ENCODE results near the gene RPS21. TPM values are rescaled to one million over a fixed set of nuclear protein-coding genes. Genes with fewer than 3 reads are reported as not detected.
"Not testable (repeated sequence)": the region's sequence is repeated elsewhere in the genome, so short reads cannot be mapped to it uniquely, and the experiment has no call there.

Gene RPS21
- total RNA-seq, 1 donor from 2014 or later = 1,828 TPM

DNA sequence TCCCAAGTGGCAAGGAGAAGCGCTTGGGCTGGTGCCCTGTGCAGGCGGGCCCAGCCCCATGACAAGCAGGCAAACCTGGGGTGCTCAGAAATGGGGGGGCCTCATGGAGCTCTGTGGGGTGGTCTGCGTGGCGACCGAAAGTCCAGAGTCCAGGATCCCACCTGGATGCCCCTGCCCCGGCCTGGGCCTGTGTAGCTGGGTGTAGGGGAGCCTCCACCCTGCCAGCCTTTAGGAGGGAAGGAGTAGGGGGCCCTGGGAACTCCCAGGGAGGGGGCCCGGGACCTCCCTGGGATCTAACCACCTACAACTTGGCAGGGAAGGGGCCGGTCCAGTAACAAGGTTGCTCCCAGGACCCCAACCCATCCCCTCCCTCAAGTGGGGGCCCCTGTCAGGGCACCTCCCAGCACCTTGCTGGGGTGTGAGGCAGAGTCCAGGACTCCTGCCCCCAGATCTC, 15.3 kb upstream of the RPS21 start:
- no peaks in the 10 kb centered on the region for H3K27me3 ChIP-seq
- no peak overlapping the region for H3K4me3 ChIP-seq
- H3K4me1 ChIP-seq = peaks cover 28 to 66% of the 10 kb centered on the region in 2 donors
- H3K36me3 ChIP-seq = no peaks in the 10 kb centered on the region
- no peak for DNase-seq (ENCODE audit: low spot score in 2 of 2)
- TF ChIP-seq, protein P1, sequence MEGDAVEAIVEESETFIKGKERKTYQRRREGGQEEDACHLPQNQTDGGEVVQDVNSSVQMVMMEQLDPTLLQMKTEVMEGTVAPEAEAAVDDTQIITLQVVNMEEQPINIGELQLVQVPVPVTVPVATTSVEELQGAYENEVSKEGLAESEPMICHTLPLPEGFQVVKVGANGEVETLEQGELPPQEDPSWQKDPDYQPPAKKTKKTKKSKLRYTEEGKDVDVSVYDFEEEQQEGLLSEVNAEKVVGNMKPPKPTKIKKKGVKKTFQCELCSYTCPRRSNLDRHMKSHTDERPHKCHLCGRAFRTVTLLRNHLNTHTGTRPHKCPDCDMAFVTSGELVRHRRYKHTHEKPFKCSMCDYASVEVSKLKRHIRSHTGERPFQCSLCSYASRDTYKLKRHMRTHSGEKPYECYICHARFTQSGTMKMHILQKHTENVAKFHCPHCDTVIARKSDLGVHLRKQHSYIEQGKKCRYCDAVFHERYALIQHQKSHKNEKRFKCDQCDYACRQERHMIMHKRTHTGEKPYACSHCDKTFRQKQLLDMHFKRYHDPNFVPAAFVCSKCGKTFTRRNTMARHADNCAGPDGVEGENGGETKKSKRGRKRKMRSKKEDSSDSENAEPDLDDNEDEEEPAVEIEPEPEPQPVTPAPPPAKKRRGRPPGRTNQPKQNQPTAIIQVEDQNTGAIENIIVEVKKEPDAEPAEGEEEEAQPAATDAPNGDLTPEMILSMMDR (IDR thresholded peaks at IDR 0.05) = no peak
- intact Hi-C loops (cut with DNase I) = loop anchor here (10.0 kb wide), 1 partner anchor 227 kb away; the partner anchor contains the start of genes PSMA7 and SS18L1
- H3K27ac ChIP-seq = peak overlapping the region; percentile 78 to 98
- no peaks in the 10 kb centered on the region for H3K9me3 ChIP-seq

DNA sequence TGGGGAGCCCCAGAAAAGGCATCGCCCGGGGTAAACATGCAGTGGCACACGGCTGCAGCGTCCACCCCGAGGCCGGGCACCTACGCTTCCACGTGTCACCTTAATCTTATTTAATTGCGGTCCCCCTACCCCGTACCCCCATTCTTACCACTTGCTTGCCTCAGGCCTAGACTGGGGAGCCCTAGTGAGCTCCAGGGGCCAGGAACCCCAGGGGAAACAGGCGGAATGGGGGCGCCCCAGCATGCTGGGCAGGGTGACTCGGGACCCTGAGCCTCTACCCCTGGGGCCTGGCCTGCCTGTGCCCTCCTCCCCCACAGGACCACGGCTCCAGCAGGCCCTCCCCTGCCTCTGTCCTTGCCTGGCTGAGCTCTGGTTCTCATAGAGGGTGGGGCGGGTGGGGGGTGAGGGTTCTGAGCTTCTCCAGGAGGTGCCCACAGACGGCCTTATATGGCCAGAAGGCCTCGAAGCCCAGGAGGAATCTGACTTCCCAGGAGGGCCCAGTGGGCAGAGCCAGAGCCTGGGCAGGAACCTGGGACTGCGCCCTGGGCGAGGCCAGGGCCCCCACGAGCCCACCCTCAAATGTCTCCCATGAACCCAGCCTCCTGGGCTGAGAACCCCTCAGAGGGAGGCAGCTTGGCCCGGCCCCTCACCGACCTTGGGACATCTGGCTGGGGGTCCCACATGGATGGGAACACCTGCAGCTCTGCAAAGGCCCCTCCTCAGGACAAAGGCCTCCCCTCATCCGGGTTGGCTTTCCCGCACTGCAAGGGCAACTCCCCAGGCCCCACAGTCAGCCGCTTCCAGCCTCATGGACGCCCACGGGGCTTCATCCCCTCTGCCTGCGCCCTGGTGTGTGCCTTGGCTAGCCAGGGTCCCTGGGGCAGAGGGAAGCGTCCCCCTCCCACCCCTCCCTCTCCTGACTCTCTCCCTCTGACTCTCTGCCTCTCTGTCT, 14.6 kb upstream of the RPS21 start:
- no peaks in the 10 kb centered on the region for H3K9me3 ChIP-seq
- DNase-seq (ENCODE audit: low spot score in 2 of 2) = no peak
- no peaks in the 10 kb centered on the region for H3K36me3 ChIP-seq
- H3K4me1 ChIP-seq = peaks cover 30 to 73% of the 10 kb centered on the region in 2 donors
- no peaks in the 10 kb centered on the region for H3K27me3 ChIP-seq
- intact Hi-C loops (cut with DNase I) = loop anchor here (10.0 kb wide), 1 partner anchor 228 kb away; the partner anchor contains the start of genes PSMA7 and SS18L1
- H3K27ac ChIP-seq = peak overlapping the region; percentile 76 to 78
- no peak overlapping the region for H3K4me3 ChIP-seq
- TF ChIP-seq, protein P1 (IDR thresholded peaks at IDR 0.05) = no peak

DNA sequence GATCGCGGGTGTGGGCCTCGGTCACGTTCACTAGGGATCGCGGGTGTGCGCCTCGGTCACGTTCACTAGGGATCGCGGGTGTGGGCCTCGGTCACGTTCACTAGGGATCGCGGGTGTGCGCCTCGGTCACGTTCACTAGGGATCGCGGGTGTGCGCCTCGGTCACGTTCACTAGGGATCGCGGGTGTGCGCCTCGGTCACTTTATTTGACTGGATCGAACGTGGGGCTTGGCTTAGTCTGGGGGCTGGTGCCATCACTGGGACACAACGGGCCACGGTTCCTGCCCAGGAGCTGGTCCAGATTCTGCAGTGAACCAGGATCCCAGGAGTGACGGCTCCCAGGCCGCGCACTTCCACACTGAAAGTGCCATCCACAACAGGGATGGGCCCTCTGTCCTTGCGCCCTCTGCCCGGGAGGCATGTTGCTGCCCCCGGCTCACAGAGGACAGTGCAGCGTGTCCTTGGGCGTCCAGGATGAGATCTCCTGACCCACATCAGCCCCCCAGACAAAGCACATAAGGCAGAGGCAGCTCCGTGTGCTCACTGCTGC, 13.2 kb upstream of the RPS21 start:
- peaks cover 24 to 72% of the 10 kb centered on the region in 2 donors for H3K4me1 ChIP-seq
- not testable (repeated sequence) for DNase-seq (ENCODE audit: low spot score in 2 of 2); H3K4me3 ChIP-seq; H3K27me3 ChIP-seq; H3K36me3 ChIP-seq; H3K9me3 ChIP-seq
- peak overlapping the region in 1 of 2 donors; percentile 46 for H3K27ac ChIP-seq
- intact Hi-C loops (cut with DNase I) = loop anchor here (10.0 kb wide), 1 partner anchor 229 kb away; the partner anchor contains the start of genes PSMA7 and SS18L1

DNA sequence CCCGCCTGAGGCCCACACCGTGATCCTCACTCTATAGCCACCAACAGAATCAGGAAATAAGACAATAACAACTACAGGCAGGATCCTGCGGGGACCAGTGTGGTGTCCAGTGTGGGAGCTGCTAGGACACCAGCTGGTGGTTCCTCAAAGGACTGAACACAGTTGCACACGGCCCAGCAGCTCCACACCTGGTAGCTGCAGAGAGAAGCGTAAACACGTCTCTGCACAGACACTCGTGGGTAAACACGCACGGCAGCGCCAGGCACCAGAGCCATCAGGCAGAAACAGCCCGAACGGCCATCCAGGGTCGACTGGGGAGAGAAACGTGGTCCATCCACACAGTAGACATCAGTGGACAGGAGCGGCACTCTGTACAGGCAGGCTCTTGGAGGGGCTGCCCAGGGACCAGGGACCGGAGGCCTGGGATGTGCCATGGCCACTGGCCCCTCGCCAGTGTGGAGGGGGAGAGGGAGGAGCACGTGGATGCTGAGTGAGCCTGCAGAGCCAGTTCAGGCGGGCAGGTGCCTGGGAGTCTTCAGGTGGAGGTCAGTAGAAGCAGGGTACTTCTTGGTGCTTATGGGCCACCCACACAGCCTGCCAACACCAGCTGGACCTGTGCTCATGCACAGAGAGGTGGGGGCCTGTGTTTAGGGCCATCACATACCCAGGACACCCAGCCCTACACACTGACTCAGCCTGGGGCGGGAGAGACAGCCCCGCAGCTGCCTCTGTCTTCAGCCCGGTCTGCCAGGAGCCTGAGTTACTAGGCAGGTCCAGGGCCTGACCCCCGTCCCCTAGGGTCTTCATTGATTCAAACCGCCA, 12.4 kb upstream of the RPS21 start:
- Histone ChIP-seq H3K4me1 (peaks cover 18 to 63% of the 10 kb centered on the region in 2 donors), H3K4me3 (no peak overlapping the region), H3K36me3 (no peaks in the 10 kb centered on the region), H3K27ac (peak overlapping the region; percentile 46 to 71), H3K27me3 (no peaks in the 10 kb centered on the region), H3K9me3 (no peaks in the 10 kb centered on the region)
- TF ChIP-seq, protein P1 (IDR thresholded peaks at IDR 0.05) = no peak
- intact Hi-C loops (cut with DNase I) = loop anchor here (10.0 kb wide), 1 partner anchor 230 kb away; the partner anchor contains the start of genes PSMA7 and SS18L1
- no peak for DNase-seq (ENCODE audit: low spot score in 2 of 2)

DNA sequence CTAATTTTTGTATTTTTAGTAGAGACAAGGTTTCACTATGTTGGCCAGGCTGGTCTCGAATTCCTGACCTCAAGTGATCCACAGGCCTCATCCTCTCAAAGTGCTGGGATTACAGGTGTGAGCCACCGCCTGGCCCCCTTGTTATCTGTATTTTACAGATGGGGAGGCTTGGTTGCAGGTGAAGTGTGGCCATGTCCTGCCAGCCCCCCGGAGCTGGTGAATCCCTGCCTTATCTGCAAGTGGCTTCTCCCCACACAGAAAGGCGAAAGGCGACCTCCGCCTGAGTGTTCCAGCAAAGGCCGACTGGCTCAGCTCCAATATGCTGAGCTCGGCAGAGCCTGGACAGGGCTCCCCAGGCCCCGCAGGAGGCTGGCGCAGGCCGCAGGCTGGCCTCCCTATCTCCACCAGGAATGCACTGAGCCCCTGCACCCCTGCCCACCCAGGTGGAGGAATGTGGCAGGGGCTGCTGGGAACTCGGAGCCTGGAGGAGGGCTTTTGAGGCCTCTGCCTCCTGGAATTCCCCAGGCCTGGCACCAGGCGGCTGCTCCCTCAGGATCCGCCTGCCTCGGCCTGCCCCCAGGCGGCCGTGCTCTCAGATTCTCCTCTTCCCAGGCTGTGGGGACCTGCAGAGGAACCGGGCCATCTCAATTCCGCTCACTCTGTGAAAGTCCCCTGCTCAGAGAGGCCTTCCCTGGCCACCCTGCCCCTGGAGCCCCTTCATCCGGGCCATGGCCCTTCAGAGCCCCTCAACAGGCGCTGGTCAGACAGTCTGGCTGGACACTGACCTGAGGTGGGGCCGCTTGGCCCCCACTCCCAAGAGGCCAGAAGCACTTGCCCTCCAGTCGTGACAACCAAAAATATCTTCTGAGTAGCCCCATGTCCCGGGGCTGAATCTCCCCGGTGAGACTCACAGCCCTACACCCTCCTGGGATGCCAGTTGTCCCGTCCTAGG, 10.5 kb upstream of the RPS21 start:
- no peak for DNase-seq (ENCODE audit: low spot score in 2 of 2)
- peaks cover 16 to 48% of the 10 kb centered on the region in 2 donors for H3K4me1 ChIP-seq
- H3K27ac ChIP-seq = peak overlapping the region; percentile 46 to 71
- H3K36me3 ChIP-seq = no peaks in the 10 kb centered on the region
- no peak overlapping the region for H3K4me3 ChIP-seq
- TF ChIP-seq, protein P1 (IDR thresholded peaks at IDR 0.05) = peak; percentile 65 to 84 (median 71)
- intact Hi-C loops (cut with DNase I) = loop anchor here (1.0 to 10.0 kb wide), 2 partner anchors 24 to 232 kb away; partner anchors contain the start of genes PSMA7 and SS18L1
- H3K27me3 ChIP-seq = no peaks in the 10 kb centered on the region
- no peaks in the 10 kb centered on the region for H3K9me3 ChIP-seq
